CD4-positive, alpha-beta T cell treated with Interleukin-15 for 4 hours (primary cell): Measurements from ENCODE around the gene NKAIN2.

Experiments used
- DNase-seq: peaks from one replicate; pipeline ENCODE4 v3.0.0-alpha.2; 2020; ENCODE audit warnings: low spot score

NKAIN2 gene

DNA sequence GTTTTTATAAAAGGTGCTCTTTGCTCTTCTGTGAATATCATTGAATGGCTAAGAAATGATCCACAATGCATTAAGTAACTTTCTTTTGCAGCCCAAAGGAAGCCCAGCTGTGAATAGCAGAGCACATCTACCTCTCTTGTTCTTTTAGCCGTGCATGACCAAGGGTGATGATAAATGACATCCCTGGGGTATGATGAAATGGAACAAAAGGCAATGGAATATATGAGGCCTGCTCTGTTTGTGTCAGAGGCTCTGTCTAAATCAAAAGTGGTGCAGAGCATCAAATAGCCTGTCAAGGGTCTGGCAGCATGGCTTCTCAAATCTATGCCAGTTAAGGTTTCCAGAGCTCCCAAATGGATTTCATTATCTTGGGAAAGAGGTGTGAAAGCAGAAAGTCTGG lies 796.0 kb downstream of the NKAIN2 start:
- DNase-seq = no peak

- no peak for DNase-seq
Measured at GRCh38 chr6:124604719-124605118, 801.1 kb downstream of the NKAIN2 start.

DNA sequence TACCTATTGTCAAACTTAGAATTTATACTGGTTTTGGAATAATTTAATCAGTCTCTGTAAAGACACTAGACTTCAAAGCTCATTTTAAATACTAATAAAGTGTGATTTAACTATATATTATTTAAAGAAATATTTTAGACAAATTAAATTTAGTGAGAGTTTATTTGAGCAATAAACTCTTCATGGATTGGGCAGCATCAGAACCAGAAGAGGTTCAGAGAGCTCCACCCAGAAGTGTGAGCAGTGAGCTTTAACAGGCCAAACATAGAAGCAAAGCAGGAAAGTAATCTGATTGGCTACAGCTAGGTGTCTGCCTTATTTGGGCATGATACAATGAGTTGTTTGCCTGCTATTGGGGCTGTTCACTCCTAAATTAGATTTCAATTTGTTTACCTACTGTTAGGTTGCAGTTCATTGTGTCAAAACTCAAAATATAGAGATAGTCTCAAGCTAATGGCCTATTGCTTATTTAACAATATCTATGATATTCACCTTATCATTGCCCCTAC lies 803.5 kb downstream of the NKAIN2 start:
- DNase-seq = no peak

DNA sequence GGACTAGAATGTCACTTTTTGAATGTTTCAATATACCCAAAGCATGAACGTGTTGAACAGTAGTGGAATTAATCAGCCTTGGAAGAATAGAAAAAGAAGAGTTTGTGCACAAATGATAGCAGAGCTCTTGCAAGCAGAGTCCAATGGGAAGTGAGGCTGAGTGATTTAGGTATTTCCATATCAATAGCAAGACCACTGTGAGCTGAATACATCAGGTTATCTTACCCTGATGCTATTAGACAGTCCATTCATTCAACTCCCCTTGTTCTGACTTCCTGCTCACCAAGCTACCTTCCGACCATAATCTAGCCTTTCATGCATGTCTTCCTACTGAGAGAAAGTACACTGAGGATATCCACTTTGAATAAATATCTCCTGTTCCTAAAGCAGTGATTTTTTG lies 809.4 kb downstream of the NKAIN2 start:
- DNase-seq = no peak

DNA sequence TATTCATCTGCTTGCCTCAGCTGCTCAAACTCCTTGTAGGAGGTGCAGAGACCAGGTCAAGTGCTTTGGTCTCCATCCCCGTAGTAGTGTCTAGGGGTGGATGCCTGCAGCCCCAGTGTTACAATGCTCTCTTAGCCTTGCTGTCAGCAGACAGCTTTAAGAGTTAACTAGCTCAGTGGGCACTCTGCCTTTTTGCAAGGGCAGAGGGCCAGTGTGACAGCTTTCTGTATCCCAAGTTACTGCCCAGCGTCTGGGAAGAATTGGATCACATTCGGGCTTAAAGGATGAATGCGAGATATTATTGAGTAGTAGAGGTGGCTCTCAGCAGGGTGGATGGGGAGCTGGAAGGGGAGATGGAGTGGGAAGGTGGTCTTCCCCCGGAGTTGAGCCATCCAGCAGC lies 818.7 kb downstream of the NKAIN2 start:
- DNase-seq = no peak

DNA sequence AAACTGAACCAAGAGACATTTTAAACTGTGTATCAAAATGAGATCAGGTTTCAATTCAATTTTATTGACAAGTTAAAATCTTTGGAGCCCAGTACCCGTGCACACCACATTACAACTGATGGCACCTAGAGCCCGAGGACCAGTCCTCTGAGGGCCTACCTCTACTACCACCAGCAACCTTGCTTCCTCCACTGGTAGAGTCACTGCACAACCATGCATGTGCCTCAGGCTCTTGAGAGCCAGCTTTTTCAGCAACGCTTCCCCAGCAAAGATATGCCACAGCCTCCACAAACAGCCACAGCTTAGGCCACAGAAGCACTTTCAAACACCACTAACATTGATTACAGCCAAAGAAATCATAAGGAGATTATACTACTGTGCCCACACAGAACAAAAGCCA lies 830.0 kb downstream of the NKAIN2 start:
- DNase-seq = no peak

- DNase-seq = no peak
Measured at GRCh38 chr6:124640432-124640831, 836.8 kb downstream of the NKAIN2 start.

- no peak for DNase-seq
Measured at GRCh38 chr6:124655866-124656265, 852.2 kb downstream of the NKAIN2 start.

DNA sequence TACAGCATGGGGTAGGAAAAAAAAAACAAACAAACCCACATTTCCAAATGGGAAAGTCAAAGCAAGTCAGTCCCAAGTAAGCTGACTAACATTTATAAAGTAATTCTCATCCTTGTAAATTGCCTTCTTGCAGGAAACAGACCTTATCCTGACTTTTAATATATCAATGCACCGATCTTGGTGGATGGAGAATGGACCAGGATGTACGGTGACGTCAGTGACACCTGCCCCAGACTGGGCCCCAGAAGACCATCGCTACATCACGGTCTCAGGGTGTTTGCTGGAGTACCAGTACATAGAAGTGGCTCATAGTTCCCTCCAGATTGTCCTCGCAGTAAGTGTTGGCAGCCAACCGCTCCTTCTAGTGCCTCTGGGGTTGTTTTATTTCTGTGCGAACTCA lies 854.4 kb downstream of the NKAIN2 start:
- DNase-seq = no peak

DNA sequence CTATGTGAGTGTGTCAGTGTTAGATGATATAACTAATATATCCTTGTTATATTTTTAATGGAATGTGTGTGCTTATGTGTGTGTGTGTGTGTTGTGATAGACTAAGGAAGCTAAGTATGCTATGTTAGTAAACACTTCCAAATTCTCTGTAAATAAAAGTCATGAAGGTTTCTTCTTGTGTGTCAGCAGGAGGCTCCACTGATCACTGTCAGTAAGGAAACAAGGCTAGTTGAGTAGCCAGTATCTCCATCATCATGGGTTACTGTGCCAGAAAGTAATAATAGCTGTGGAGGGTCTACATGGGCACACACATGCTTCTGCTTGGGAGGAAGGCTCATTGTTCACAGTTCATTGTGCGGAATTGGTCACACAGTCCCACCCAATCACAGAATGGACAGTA lies 855.8 kb downstream of the NKAIN2 start:
- no peak for DNase-seq

DNA sequence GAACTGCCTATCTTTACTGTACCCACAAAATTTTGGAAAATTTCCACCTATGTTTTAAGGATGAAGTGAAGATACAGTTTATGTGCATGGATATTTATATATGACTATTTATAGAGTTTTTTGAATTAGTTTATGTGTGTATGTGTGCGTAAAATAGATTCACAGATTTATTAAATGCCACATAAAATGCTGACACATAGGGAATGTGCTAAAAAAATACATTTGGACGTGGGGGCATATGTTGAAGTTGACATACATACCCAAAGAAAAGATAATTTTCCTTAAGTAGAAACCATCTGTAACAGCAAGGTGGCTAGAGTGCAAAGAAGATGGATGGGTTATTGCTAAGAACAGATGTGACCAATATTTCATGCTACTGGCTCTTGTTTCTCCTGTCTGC lies 856.5 kb downstream of the NKAIN2 start:
- no peak for DNase-seq

GRCh38 chr6:124661097-124661661 lies 857.5 kb downstream of the NKAIN2 start:
- DNase-seq = no peak

GRCh38 chr6:124668028-124668427 lies 864.4 kb downstream of the NKAIN2 start:
- no peak for DNase-seq

DNA sequence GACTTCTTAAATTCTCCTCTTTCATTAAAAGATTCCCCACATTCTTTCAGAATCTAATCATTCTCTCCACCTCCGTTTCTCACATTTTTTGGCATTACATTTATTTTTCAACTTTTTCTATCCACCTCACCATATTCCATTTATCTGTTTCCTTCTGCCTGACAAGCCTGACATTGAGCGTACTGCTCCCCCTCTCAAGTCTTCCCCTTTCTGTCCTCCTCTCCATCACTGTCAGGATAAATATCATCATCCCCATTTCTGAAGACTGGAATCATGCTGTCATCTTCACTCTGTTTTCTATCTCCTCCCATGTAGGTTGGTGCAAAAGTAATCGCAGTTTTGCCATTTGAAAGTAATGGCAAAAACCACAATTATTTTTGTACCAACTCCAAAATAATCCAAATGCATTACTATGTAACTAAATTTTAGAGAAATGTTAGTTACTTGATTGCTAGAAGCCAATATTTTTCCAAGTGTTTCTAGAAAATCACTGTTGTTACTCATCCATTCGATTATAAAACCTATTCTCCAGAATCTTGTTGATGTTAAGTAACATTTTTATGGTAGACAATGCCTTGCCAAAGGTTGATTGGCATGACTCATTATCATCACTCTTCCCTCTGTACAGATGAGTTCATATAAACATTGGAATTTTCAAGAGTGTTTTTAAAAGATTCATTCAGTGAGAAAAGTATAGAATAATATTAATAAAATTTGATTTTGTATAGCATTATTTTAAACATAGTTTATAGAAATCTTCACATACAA lies 866.2 kb downstream of the NKAIN2 start:
- no peak for DNase-seq

- DNase-seq = no peak
Measured at GRCh38 chr6:124670801-124671200, 867.1 kb downstream of the NKAIN2 start.

DNA sequence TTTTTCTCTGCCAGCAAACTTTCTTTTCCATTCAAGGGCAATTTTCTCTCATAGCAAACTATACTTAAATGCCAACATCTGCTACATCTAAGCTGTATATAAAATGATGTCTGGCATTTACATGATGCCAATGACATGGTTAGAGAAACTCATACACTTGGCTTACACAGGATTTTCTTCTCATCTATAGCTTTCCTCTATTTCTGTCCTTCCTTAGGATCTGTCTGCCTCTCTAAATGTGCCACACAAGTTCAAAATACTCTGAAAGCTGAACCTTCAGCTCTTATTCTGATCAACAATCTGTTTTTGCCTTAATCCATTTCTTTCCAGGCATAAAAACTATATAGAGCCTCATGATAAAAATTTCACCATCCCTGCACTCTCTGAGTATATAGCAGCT lies 867.7 kb downstream of the NKAIN2 start:
- DNase-seq = no peak

DNA sequence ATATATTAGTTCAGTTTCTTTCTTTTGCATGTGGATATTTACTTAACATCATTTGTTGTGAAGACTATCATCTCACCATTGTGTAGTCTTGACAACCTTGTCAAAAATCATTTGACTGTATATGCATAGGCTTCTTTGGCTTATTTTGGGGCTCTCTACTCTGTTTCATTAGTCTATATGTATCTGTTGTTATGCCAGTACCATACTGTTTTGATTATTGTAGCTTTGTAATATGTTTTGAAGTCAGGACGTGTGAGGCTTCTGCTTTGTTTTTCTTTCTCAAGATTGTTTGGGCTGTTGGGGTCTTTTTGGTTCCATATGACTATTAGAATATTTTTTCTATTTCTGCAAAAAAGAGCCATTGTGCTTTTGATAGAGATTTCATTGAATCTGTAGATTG lies 870.4 kb downstream of the NKAIN2 start:
- no peak for DNase-seq

DNA sequence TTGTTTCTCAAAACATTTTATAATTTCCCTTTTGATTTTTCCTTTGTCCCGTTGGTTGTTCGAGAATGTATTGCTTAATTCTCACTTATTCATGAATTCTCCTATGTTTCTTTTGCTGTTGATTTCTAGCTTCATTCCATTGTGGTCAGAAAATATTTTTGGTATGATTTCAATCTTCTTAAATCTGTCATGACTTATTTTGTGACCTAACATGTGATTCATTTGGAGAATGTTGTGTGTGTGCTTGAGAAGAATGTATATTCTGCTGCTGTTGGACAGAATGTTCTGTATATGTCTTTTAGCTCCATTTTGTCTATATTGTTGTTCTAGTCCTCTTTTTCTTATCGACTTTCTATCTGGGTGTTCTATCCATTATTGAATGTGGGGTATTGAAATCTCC lies 872.4 kb downstream of the NKAIN2 start:
- DNase-seq = no peak

DNA sequence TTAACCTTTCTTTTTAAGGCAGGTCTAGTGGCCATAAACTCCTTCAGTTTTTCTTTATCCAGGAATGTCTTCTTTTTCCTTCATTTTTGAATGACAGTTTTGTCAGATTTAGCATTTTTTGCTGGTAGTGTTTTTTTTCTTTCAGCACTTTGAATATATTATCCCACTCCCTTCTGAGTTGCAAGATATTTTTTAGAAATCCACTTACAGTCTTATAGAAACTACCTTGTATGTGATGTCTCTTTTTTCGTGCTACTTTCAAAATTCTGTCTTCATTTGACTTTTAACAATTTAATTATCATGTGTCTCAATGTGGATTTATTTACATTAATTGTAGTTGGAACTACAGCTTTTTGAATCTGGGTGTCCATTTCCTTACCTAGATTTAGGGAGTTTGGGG lies 874.2 kb downstream of the NKAIN2 start:
- no peak for DNase-seq

- DNase-seq = no peak
Measured at GRCh38 chr6:124679387-124679786, 875.7 kb downstream of the NKAIN2 start.

DNA sequence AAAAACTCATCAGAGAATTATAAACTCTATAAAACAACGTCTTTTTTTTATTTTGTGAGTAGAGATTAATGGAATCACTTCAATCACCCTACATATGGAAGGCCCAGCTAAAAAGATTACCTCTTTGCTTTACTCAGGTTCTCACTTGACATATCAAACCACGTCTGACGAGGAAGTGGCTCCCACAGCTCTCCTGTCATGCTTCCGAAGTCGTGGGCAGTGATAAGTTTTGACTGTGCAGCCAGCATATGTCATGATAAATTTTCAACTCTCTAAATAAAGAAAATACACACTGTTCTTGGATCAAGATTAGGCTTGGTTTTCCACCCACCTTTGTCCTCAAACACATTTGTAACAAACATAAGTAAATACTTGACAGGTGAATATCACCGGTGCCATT lies 879.1 kb downstream of the NKAIN2 start:
- no peak for DNase-seq

DNA sequence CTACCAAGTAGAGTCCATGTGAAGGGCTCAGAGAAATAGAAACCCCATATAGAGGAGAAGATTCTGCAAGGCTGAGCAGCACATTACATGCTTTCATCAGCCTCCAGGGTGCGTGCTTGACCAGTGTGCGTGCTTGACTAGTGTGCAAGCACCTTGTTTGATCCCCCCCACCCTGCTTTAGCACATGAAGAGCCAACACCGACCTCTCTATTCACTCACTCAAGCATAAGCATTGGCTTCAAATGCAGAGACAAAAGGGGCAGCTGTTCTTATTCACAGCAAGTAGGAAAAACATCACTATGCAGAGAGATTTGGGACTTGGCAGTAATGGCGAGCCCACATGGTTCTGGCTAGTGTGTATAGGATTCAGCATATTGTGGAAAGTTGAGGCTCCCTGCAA lies 879.8 kb downstream of the NKAIN2 start:
- no peak for DNase-seq

GRCh38 chr6:124684621-124685020 lies 881.0 kb downstream of the NKAIN2 start:
- no peak for DNase-seq

DNA sequence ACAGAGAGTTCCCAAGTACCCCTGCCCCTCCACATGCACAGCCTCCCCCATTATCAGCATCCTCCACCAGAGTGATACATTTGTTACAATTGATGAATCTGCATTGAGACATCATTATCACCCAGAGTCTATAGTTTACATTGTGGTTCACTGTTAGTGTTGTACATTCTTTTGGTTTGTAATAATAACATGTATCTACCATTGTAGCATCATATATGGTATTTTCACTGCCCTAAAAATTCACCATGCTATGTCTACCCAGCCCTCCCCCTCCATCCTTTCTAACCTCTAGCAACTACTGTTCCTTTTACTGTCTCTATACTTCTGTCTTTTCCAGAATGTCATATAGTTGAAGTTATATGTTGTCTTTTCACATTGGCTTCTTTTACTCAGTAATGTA lies 884.7 kb downstream of the NKAIN2 start:
- DNase-seq = no peak
